IMR-90 (cell line): ENCODE measurements around the gene PLXDC1. TPM values are rescaled to one million over a fixed set of nuclear protein-coding genes. Genes with fewer than 3 reads are reported as not detected.

Experiments used
- ATAC-seq: fragments of 200-7000 bp; cut with Tn5 transposase; 2 replicates; pipeline ENCODE4 v1.9.1; 2020; ENCODE audit warnings: low read depth, mild to moderate bottlenecking, moderate library complexity
- BruUV-seq: library from RNA; stranded (reverse); fragments of 400-500 nt; replicated peaks from 2 replicates; lab custom pipeline; 2021; lab: Mats Ljungman, UMichigan
- CTCF ChIA-PET: fragments of 300-600 bp; formaldehyde crosslinking; extraction: SDS; loops from one replicate; lab custom pipeline; 2021; ENCODE audit warnings: antibody characterized with exemption; lab: Yijun Ruan, JAX
- POLR2A ChIA-PET: fragments of 300-600 bp; sonication (Branson Sonifier 250); formaldehyde crosslinking; loops from one replicate; lab custom pipeline; 2022; ENCODE audit warnings: antibody characterized with exemption; ENCODE audit not compliant: unreplicated experiment; lab: Charles Lee
- DNase-seq: peaks from one replicate; pipeline ENCODE4 v3.0.0; 2013
- H2AFZ ChIP-seq: replicated peaks from 2 replicates; pipeline ENCODE3; 2013; ENCODE audit warnings: low read length, mild to moderate bottlenecking; ENCODE audit not compliant: poor library complexity
- H2AK5ac ChIP-seq: 2 replicates; pipeline ENCODE4 v1.6.1; 2013; ENCODE audit warnings: low read depth, low read length, inconsistent platforms
- H2AK9ac ChIP-seq: replicated peaks from 2 replicates; pipeline ENCODE3; 2013; ENCODE audit warnings: mild to moderate bottlenecking, low read depth, low read length, moderate library complexity; ENCODE audit not compliant: poor library complexity
- H2BK120ac ChIP-seq: 2 replicates; pipeline ENCODE4 v1.6.1; 2013; ENCODE audit warnings: low read depth, low read length, inconsistent platforms
- H2BK15ac ChIP-seq: 3 replicates; pipeline ENCODE4 v1.6.1; 2013; ENCODE audit warnings: low read depth, low read length, inconsistent platforms
- H2BK20ac ChIP-seq: 2 replicates; pipeline ENCODE4 v1.6.1; 2013; ENCODE audit warnings: low read depth, mild to moderate bottlenecking, inconsistent platforms, low read length, moderate library complexity
- H2BK5ac ChIP-seq: 2 replicates; pipeline ENCODE4 v1.6.1; 2013; ENCODE audit warnings: mild to moderate bottlenecking, low read depth, low read length, inconsistent platforms; ENCODE audit not compliant: poor library complexity, severe bottlenecking
- H3K14ac ChIP-seq: replicated peaks from 2 replicates; pipeline ENCODE4 v1.6.1; 2013; ENCODE audit warnings: low read depth, low read length, inconsistent platforms
- H3K18ac ChIP-seq: 2 replicates; pipeline ENCODE4 v1.6.1; 2013; ENCODE audit warnings: low read depth, low read length, control low read depth
- H3K23ac ChIP-seq: 2 replicates; pipeline ENCODE4 v1.6.1; 2013; ENCODE audit warnings: low read depth, low read length, inconsistent platforms
- H3K27ac ChIP-seq: 2 replicates; pipeline ENCODE4 v1.5.1; 2013; ENCODE audit warnings: mild to moderate bottlenecking, control low read depth, low read length; ENCODE audit not compliant: insufficient read depth
- H3K27me3 ChIP-seq: 2 replicates; pipeline ENCODE4 v1.6.1; 2013; ENCODE audit warnings: low read length; ENCODE audit not compliant: control insufficient read depth, insufficient read depth
- H3K36me3 ChIP-seq: 2 replicates; pipeline ENCODE4 v1.6.1; 2013; ENCODE audit warnings: low read length, mixed read lengths; ENCODE audit not compliant: control insufficient read depth, insufficient read depth
- H3K4ac ChIP-seq: 2 replicates; pipeline ENCODE4 v1.6.1; 2013; ENCODE audit warnings: low read depth, low read length, inconsistent platforms
- H3K4me1 ChIP-seq: 2 replicates; pipeline ENCODE4 v1.6.1; 2013; ENCODE audit warnings: low read length, mixed read lengths; ENCODE audit not compliant: control insufficient read depth, insufficient read depth
- H3K4me2 ChIP-seq: 2 replicates; pipeline ENCODE4 v1.6.1; 2013; ENCODE audit warnings: low read depth, mild to moderate bottlenecking, control low read depth, low read length, moderate library complexity
- H3K4me3 ChIP-seq: 2 replicates; pipeline ENCODE4 v1.5.1; 2013; ENCODE audit warnings: low read depth, mild to moderate bottlenecking, control low read depth, low read length, moderate library complexity; ENCODE audit not compliant: insufficient read depth
- H3K56ac ChIP-seq: 2 replicates; pipeline ENCODE4 v1.6.1; 2013; ENCODE audit warnings: low read length, inconsistent platforms; ENCODE audit not compliant: insufficient read depth; ENCODE audit errors: extremely low read depth
- H3K79me1 ChIP-seq, 2 experiments: 2 replicates each; pipeline ENCODE4 v1.6.1; 2013; ENCODE audit warnings: low read length in 2 of 2, inconsistent platforms in 1 of 2, low read depth in 1 of 2
- H3K9ac ChIP-seq: 2 replicates; pipeline ENCODE4 v1.6.1; 2013; ENCODE audit warnings: low read depth, low read length, control low read depth
- H3K9me1 ChIP-seq: 2 replicates; pipeline ENCODE4 v1.6.1; 2013; ENCODE audit warnings: low read length, inconsistent platforms; ENCODE audit not compliant: insufficient read depth
- H3K9me3 ChIP-seq: 2 replicates; pipeline ENCODE4 v1.6.1; 2013; ENCODE audit warnings: low read length; ENCODE audit not compliant: control insufficient read depth, insufficient read depth
- H4K20me1 ChIP-seq: 2 replicates; pipeline ENCODE4 v1.6.1; 2013; ENCODE audit warnings: low read length, inconsistent platforms; ENCODE audit not compliant: insufficient read depth
- H4K5ac ChIP-seq: 2 replicates; pipeline ENCODE4 v1.6.1; 2013; ENCODE audit warnings: mild to moderate bottlenecking, low read depth, low read length, control low read depth
- H4K8ac ChIP-seq, 2 experiments: 2 replicates each; pipeline ENCODE4 v1.6.1; 2013; ENCODE audit warnings: low read depth in 2 of 2, low read length in 2 of 2, control low read depth in 1 of 2, inconsistent platforms in 1 of 2
- H4K91ac ChIP-seq: 2 replicates; pipeline ENCODE4 v1.6.1; 2013; ENCODE audit warnings: low read depth, low read length, inconsistent platforms; ENCODE audit not compliant: insufficient read depth
- BHLHE40 ChIP-seq: fragments of 150-350 bp; IDR thresholded peaks from 2 replicates; pipeline ENCODE4 v1.6.1; 2016; ENCODE audit warnings: mild to moderate bottlenecking, low read depth, low read length
- CEBPB ChIP-seq: IDR thresholded peaks from 2 replicates; pipeline ENCODE4 v1.6.1; 2012; ENCODE audit warnings: low read depth, low read length, improper control_type of control experiment
- CHD1 ChIP-seq: IDR thresholded peaks from 2 replicates; pipeline ENCODE4 v1.6.1; 2012; ENCODE audit warnings: low read depth, low read length, improper control_type of control experiment
- CTCF ChIP-seq: conservative IDR thresholded peaks from 2 replicates; pipeline ENCODE4 v1.5.1; 2012; ENCODE audit warnings: mild to moderate bottlenecking, low read depth, low read length, improper control_type of control experiment
- FOS ChIP-seq: fragments of 150-350 bp; IDR thresholded peaks from 2 replicates; pipeline ENCODE4 v1.6.1; 2016; ENCODE audit warnings: low read depth, low read length
- MAFK ChIP-seq: IDR thresholded peaks from 2 replicates; pipeline ENCODE4 v1.6.1; 2012; ENCODE audit warnings: low read depth, low read length, improper control_type of control experiment
- MAZ ChIP-seq: IDR thresholded peaks from 2 replicates; pipeline ENCODE4 v1.6.1; 2012; ENCODE audit warnings: low read depth, mild to moderate bottlenecking, low read length, improper control_type of control experiment, moderate library complexity, borderline replicate concordance
- MXI1 ChIP-seq: IDR thresholded peaks from 2 replicates; pipeline ENCODE4 v1.6.1; 2012; ENCODE audit warnings: low read depth, mild to moderate bottlenecking, low read length, moderate library complexity, borderline replicate concordance
- NFE2L2 ChIP-seq: fragments of 150-350 bp; IDR thresholded peaks from 2 replicates; pipeline ENCODE4 v1.6.1; 2016; ENCODE audit warnings: low read depth, mild to moderate bottlenecking, low read length
- POLR2A ChIP-seq: IDR thresholded peaks from 2 replicates; pipeline ENCODE4 v1.6.1; 2012; ENCODE audit warnings: mild to moderate bottlenecking, low read depth, low read length
- RAD21 ChIP-seq: IDR thresholded peaks from 2 replicates; pipeline ENCODE4 v1.6.1; 2012; ENCODE audit warnings: low read length, improper control_type of control experiment
- RCOR1 ChIP-seq: IDR thresholded peaks from 2 replicates; pipeline ENCODE4 v1.6.1; 2012; ENCODE audit warnings: mild to moderate bottlenecking, low read length, improper control_type of control experiment; ENCODE audit not compliant: insufficient replicate concordance
- RFX5 ChIP-seq: IDR thresholded peaks from 2 replicates; pipeline ENCODE4 v1.8.0; 2012; ENCODE audit warnings: low read depth, mild to moderate bottlenecking, low read length, moderate library complexity
- SMC3 ChIP-seq: fragments of 150-350 bp; IDR thresholded peaks from 2 replicates; pipeline ENCODE4 v1.6.1; 2016; ENCODE audit warnings: low read depth, mild to moderate bottlenecking, antibody characterized with exemption, low read length, moderate library complexity
- WGBS, 2 experiments: methylation state at CpG; one replicate each; pipeline versions ENCODE4 v1.1.5 to v1.1.7; 2013; ENCODE audit warnings: missing lambda C conversion rate in 2 of 2; ENCODE audit not compliant: insufficient read length in 1 of 2; ENCODE audit errors: extremely low coverage in 2 of 2; 5-methylcytosine and 5-hydroxymethylcytosine counted together
- dilution Hi-C: fragments of 300-500 bp; cut with HindIII; formaldehyde crosslinking; loops from one replicate; pipeline ENCODE4 v1.14.3; 2018; ENCODE audit warnings: low sequenced_read_pairs; ENCODE audit not compliant: unreplicated experiment
- in situ Hi-C: fragments of 300-500 bp; cut with MboI; formaldehyde crosslinking; loops from 3 replicates; pipeline ENCODE4 v1.14.3; 2019; ENCODE audit warnings: low sequenced_read_pairs, inconsistent platforms, mixed read lengths
- intact Hi-C: fragments of 100-400 bp; cut with micrococcal nuclease; formaldehyde crosslinking; loops from 2 replicates; pipeline ENCODE4 v1.10.0; 2022
- polyA plus RNA-seq, 3 experiments: library from polyadenylated mRNA; depleted of rRNA; stranded (reverse); fragments of >200 nt; gene quantifications; 2 replicates each; pipeline ENCODE4 v1.2.3, GENCODE V29; 2012; ENCODE audit warnings: low replicate concordance in 1 of 3
- total RNA-seq: library from RNA; depleted of rRNA; stranded (reverse); fragments of >200 nt; gene quantifications from 2 replicates; pipeline ENCODE4 v1.2.3, GENCODE V29; 2012
- TF ChIP-seq, protein P1 (sequence below): fragments of 150-350 bp; IDR thresholded peaks from 2 replicates; pipeline ENCODE4 v1.6.1; 2016; ENCODE audit warnings: low read depth, mild to moderate bottlenecking, low read length, moderate library complexity, borderline replicate concordance
- TF ChIP-seq, protein P2 (sequence below): fragments of 150-350 bp; IDR thresholded peaks from 2 replicates; pipeline ENCODE4 v1.6.1; 2017; ENCODE audit warnings: mild to moderate bottlenecking, antibody characterized with exemption, low read length, low read depth

PLXDC1 gene
- total and polyA plus RNA-seq, 2 of the 4 experiments (the other 2 are of a cell fraction): under 0.01 to 0.50 TPM

DNA sequence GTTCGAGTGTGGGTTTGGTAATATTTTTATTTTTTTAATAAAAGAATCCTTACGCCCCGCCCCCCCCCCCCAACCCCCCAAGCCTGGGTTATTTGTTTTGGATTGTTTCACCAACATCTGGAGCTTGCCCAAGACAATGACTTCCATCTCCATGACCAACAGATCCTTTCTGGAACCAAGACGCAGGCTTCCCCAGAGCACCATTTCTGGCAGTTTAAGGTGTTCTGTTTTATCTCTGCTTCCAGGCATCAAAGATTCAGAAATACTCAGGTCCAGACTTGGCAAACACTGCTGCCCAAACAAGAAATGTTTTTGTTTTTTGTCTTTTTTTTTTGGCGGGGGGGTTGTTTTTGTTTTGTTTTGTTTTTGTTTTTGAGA is 56.1 kb downstream of the PLXDC1 start:
- no TSS peak for BruUV-seq
- Histone ChIP-seq H3K27me3 (peaks cover 47% of the 10 kb centered on the region), H2AFZ (no peak overlapping the region), H4K20me1 (no peaks in the 10 kb centered on the region), H3K23ac (no peak overlapping the region), H3K18ac (no peak overlapping the region), H3K9ac (no peak overlapping the region), H3K4me1 (peaks cover 9% of the 10 kb centered on the region; the same call in 1 of the 2 replicates), H3K36me3 (no peaks in the 10 kb centered on the region), H2BK15ac (no peak overlapping the region), H3K79me1 (no peaks in the 10 kb centered on the region), H3K56ac (no peak overlapping the region), H3K4me2 (no peak overlapping the region), H2AK9ac (no peak overlapping the region), H2BK120ac (no peak overlapping the region), H4K91ac (no peak overlapping the region), H3K9me1 (no peaks in the 10 kb centered on the region), H2BK5ac (no peak overlapping the region), H4K8ac (no peak overlapping the region), H3K9me3 (no peaks in the 10 kb centered on the region), H2BK20ac (no peak overlapping the region), H4K5ac (no peak overlapping the region), H3K27ac (no peak overlapping the region), H2AK5ac (no peak overlapping the region), H3K14ac (no peak overlapping the region), H3K4ac (no peak overlapping the region), H3K4me3 (no peak overlapping the region)
- WGBS, 2 experiments: no CpG with 5 or more reads among the region's 5 CpGs
- DNase-seq (no peak), ATAC-seq (no peak)
- TF ChIP-seq CTCF: no peak
- TF ChIP-seq, protein P1, sequence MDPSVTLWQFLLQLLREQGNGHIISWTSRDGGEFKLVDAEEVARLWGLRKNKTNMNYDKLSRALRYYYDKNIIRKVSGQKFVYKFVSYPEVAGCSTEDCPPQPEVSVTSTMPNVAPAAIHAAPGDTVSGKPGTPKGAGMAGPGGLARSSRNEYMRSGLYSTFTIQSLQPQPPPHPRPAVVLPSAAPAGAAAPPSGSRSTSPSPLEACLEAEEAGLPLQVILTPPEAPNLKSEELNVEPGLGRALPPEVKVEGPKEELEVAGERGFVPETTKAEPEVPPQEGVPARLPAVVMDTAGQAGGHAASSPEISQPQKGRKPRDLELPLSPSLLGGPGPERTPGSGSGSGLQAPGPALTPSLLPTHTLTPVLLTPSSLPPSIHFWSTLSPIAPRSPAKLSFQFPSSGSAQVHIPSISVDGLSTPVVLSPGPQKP: no peak
- no peak for TF ChIP-seq MXI1
- TF ChIP-seq, protein P2, sequence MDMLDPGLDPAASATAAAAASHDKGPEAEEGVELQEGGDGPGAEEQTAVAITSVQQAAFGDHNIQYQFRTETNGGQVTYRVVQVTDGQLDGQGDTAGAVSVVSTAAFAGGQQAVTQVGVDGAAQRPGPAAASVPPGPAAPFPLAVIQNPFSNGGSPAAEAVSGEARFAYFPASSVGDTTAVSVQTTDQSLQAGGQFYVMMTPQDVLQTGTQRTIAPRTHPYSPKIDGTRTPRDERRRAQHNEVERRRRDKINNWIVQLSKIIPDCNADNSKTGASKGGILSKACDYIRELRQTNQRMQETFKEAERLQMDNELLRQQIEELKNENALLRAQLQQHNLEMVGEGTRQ: no peak
- no peak for TF ChIP-seq SMC3
- no peak for TF ChIP-seq POLR2A
- TF ChIP-seq NFE2L2: no peak
- no peak for TF ChIP-seq RFX5
- no peak for TF ChIP-seq CHD1
- no peak for TF ChIP-seq MAFK
- TF ChIP-seq FOS: no peak
- no peak for TF ChIP-seq RCOR1
- TF ChIP-seq RAD21: no peak
- no peak for TF ChIP-seq CEBPB
- no peak for TF ChIP-seq MAZ
- TF ChIP-seq BHLHE40: no peak
- CTCF ChIA-PET: no interaction called here
- intact Hi-C loops (no loop called here), dilution Hi-C loops (no loop called here), in situ Hi-C loops (no loop called here)
- POLR2A ChIA-PET: no interaction called here
